Upper lobe of right lung (tissue), 1 donor: Measurements from ENCODE around the gene CLEC4C. TPM values are rescaled to one million over a fixed set of nuclear protein-coding genes. Genes with fewer than 3 reads are reported as not detected.
"Not testable (repeated sequence)": the region's sequence is repeated elsewhere in the genome, so short reads cannot be mapped to it uniquely, and the experiment has no call there.

ENCODE experiments used
- ATAC-seq: fragments of 200-7000 bp; cut with Tn5 transposase; one replicate; pipeline ENCODE4 v1.9.1; 2020; ENCODE audit warnings: mild to moderate bottlenecking, moderate library complexity
- DNase-seq: peaks from one replicate; pipeline ENCODE4 v3.0.0-alpha.2; 2020
- H3K27ac ChIP-seq: fragments of 200-600 bp; one replicate; pipeline ENCODE4 v1.8.0; 2022
- H3K27me3 ChIP-seq: fragments of 200-600 bp; one replicate; pipeline ENCODE4 v1.8.0; 2022; ENCODE audit warnings: mild to moderate bottlenecking
- H3K36me3 ChIP-seq: fragments of 200-600 bp; one replicate; pipeline ENCODE4 v1.8.0; 2022
- H3K4me1 ChIP-seq: fragments of 200-600 bp; one replicate; pipeline ENCODE4 v1.8.0; 2022
- H3K4me3 ChIP-seq: fragments of 200-600 bp; one replicate; pipeline ENCODE4 v1.8.0; 2022; ENCODE audit warnings: mild to moderate bottlenecking
- H3K9me3 ChIP-seq: fragments of 200-600 bp; one replicate; pipeline ENCODE4 v1.8.0; 2022
- CTCF ChIP-seq: fragments of 200-600 bp; IDR thresholded peaks from one replicate; pipeline ENCODE4 v1.8.0; 2022; ENCODE audit warnings: antibody characterized with exemption
- intact Hi-C: fragments of 100-400 bp; cut with DNase I; formaldehyde crosslinking; loops from one replicate; pipeline ENCODE4 v1.11.0; 2022
- long read RNA-seq: library from polyadenylated mRNA; unstranded; transcript quantifications from one replicate; pipeline ENCODE4 v2.0.0, GENCODE V29; 2021
- total RNA-seq: library from RNA; stranded (reverse); fragmentation: NEBNext Ultra II Directional; extraction: Animal tissue kit (Norgen Biotek cat#: 25700); gene quantifications from one replicate; pipeline ENCODE4 v1.2.1, GENCODE V29; 2021
- donor health status: DM: no; HTN: yes; CAD: no; lungs with severe emphysema.

The CLEC4C gene
- not detected for total RNA-seq
- long read RNA-seq = 0 reads

- Histone ChIP-seq H3K36me3 (no peaks in the 10 kb centered on the region), H3K4me1 (no peaks in the 10 kb centered on the region), H3K27ac (no peak within 1 kb of the TSS), H3K27me3 (no peaks in the 10 kb centered on the region), H3K9me3 (no peaks in the 10 kb centered on the region), H3K4me3 (no peak within 1 kb of the TSS)
- intact Hi-C loops = no loop called here
- DNase-seq (no peak), ATAC-seq (no peak)
- no peak for TF ChIP-seq CTCF
Observed at GRCh38 chr12:7747246-7747645, at the start of gene CLEC4C. TSS of gene CLEC4C (minus strand) at chr12:7747375. CDS start at chr12:7747348, 27 bp downstream.

- no peaks in the 10 kb centered on the region for H3K9me3 ChIP-seq
- intact Hi-C loops = no loop called here
- no peak for ATAC-seq
Observed at GRCh38 chr12:7793211-7793610, 46.0 kb upstream of the CLEC4C start.

GRCh38 chr12:7788884-7789528 is 41.8 kb upstream of the CLEC4C start, which contains the start of gene NANOG:
TSS of gene NANOG (plus strand) at chr12:7789402. CDS start at chr12:7789615, 213 bp downstream.
- H3K27me3 ChIP-seq, intact Hi-C loops, ATAC-seq, H3K36me3 ChIP-seq, DNase-seq, H3K9me3 ChIP-seq, H3K4me1 ChIP-seq, H3K4me3 ChIP-seq, H3K27ac ChIP-seq: not testable (repeated sequence)

More at GRCh38 chr12:7793211-7793610, 46.0 kb upstream of the CLEC4C start:
- TF ChIP-seq CTCF = no peak
- Histone ChIP-seq H3K27ac (no peak overlapping the region), H3K27me3 (no peaks in the 10 kb centered on the region), H3K36me3 (no peaks in the 10 kb centered on the region), H3K4me3 (no peak overlapping the region), H3K4me1 (no peaks in the 10 kb centered on the region)
- DNase-seq = no peak

- TF ChIP-seq CTCF = no peak
- H3K9me3 ChIP-seq = no peaks in the 10 kb centered on the region
Observed at GRCh38 chr12:7788294-7788660, 41.1 kb upstream of the CLEC4C start.

GRCh38 chr12:7787574-7788293 is 40.6 kb upstream of the CLEC4C start:
- intact Hi-C loops = no loop called here
- DNase-seq (no peak), ATAC-seq (peak; percentile 50)
- TF ChIP-seq CTCF = no peak
- H3K4me1 ChIP-seq = peaks cover 5% of the 10 kb centered on the region
- H3K36me3 ChIP-seq = no peaks in the 10 kb centered on the region
- H3K27me3 ChIP-seq = no peaks in the 10 kb centered on the region
- H3K27ac ChIP-seq = no peak overlapping the region
- no peak overlapping the region for H3K4me3 ChIP-seq
- H3K9me3 ChIP-seq = no peaks in the 10 kb centered on the region

More at GRCh38 chr12:7788294-7788660, 41.1 kb upstream of the CLEC4C start:
- no peaks in the 10 kb centered on the region for H3K36me3 ChIP-seq
- DNase-seq = no peak
- H3K27me3 ChIP-seq = no peaks in the 10 kb centered on the region
- peaks cover 5% of the 10 kb centered on the region for H3K4me1 ChIP-seq
- intact Hi-C loops = no loop called here
- H3K27ac ChIP-seq = no peak overlapping the region
- no peak for ATAC-seq
- no peak overlapping the region for H3K4me3 ChIP-seq

- DNase-seq = no peak
- intact Hi-C loops = no loop called here
- no peak for ATAC-seq
Observed at GRCh38 chr12:7784701-7785100, 37.5 kb upstream of the CLEC4C start.

GRCh38 chr12:7783433-7783832 is 36.3 kb upstream of the CLEC4C start:
- DNase-seq, H3K36me3 ChIP-seq, H3K9me3 ChIP-seq, ATAC-seq, intact Hi-C loops, H3K4me3 ChIP-seq, H3K27ac ChIP-seq, H3K4me1 ChIP-seq, H3K27me3 ChIP-seq: not testable (repeated sequence)

More at GRCh38 chr12:7784701-7785100, 37.5 kb upstream of the CLEC4C start:
- TF ChIP-seq CTCF = no peak
- Histone ChIP-seq H3K27me3 (no peaks in the 10 kb centered on the region), H3K4me3 (no peak overlapping the region), H3K27ac (no peak overlapping the region), H3K9me3 (no peaks in the 10 kb centered on the region), H3K36me3 (no peaks in the 10 kb centered on the region), H3K4me1 (peaks cover 5% of the 10 kb centered on the region)
